WTC11 (cell line): ENCODE data around the gene GRIN2A. TPM values are rescaled to one million over a fixed set of nuclear protein-coding genes. Genes with fewer than 3 reads are reported as not detected.

Experiments
- ATAC-seq: fragments of 200-7000 bp; cut with Tn5 transposase; 2 replicates; pipeline ENCODE4 v1.10.0; 2021; ENCODE audit warnings: mild to moderate bottlenecking, moderate library complexity
- CTCF ChIA-PET: fragments of 300-600 bp; sonication (Branson Sonifier 250); formaldehyde crosslinking; loops from one replicate; lab custom pipeline; 2021; ENCODE audit warnings: antibody characterized with exemption; lab: Charles Lee
- POLR2A ChIA-PET: fragments of 350-600 bp; sonication (Branson Sonifier 250); formaldehyde crosslinking; loops from one replicate; lab custom pipeline; 2021; ENCODE audit warnings: antibody characterized with exemption; lab: Charles Lee
- DNase-seq: peaks from one replicate; pipeline ENCODE4 v3.0.0; 2021; ENCODE audit warnings: low spot score
- H3K27ac Mint-ChIP-seq: 2 replicates; pipeline ENCODE4 v1.8.0; 2021; ENCODE audit warnings: mixed read lengths
- H3K27me3 Mint-ChIP-seq: 2 replicates; pipeline ENCODE4 v1.8.0; 2021; ENCODE audit warnings: low read depth, mild to moderate bottlenecking, moderate library complexity, mixed read lengths
- H3K36me3 Mint-ChIP-seq: 2 replicates; pipeline ENCODE4 v1.8.0; 2021; ENCODE audit warnings: mixed read lengths
- H3K4me1 Mint-ChIP-seq: 2 replicates; pipeline ENCODE4 v1.8.0; 2022; ENCODE audit warnings: mixed read lengths
- H3K4me3 Mint-ChIP-seq: 2 replicates; pipeline ENCODE4 v1.8.0; 2021; ENCODE audit warnings: mild to moderate bottlenecking, moderate library complexity, mixed read lengths
- H3K9me3 Mint-ChIP-seq: 2 replicates; pipeline ENCODE4 v1.8.0; 2021; ENCODE audit warnings: mixed read lengths
- AR ChIP-seq: fragments of 250-450 bp; sonication (Bioruptor Pico); IDR thresholded peaks from 2 replicates; pipeline ENCODE4 v1.9.0; 2021; ENCODE audit warnings: mild to moderate bottlenecking
- ATF1 ChIP-seq: sonication (generic); formaldehyde crosslinking; IDR thresholded peaks from 2 replicates; pipeline ENCODE4 v1.8.1; 2023; ENCODE audit warnings: mild to moderate bottlenecking, moderate library complexity, missing genetic modification reagents
- E2F4 ChIP-seq: sonication (generic); formaldehyde crosslinking; IDR thresholded peaks from 2 replicates; pipeline ENCODE4 v1.8.1; 2022; ENCODE audit warnings: low read depth, mild to moderate bottlenecking, moderate library complexity, missing genetic modification reagents, borderline replicate concordance
- FOXP4 ChIP-seq: sonication (generic); formaldehyde crosslinking; IDR thresholded peaks from 2 replicates; pipeline ENCODE4 v1.8.0; 2022; ENCODE audit warnings: mild to moderate bottlenecking, missing genetic modification reagents
- MAX ChIP-seq: sonication (generic); formaldehyde crosslinking; IDR thresholded peaks from 2 replicates; pipeline ENCODE4 v1.8.0; 2022; ENCODE audit warnings: mild to moderate bottlenecking, missing genetic modification reagents
- NFATC4 ChIP-seq: fragments of 250-450 bp; sonication (Bioruptor Pico); IDR thresholded peaks from 2 replicates; pipeline ENCODE4 v1.9.0; 2021; ENCODE audit warnings: mild to moderate bottlenecking
- NR1H2 ChIP-seq: sonication (generic); formaldehyde crosslinking; IDR thresholded peaks from 2 replicates; pipeline ENCODE4 v1.9.0; 2021; ENCODE audit warnings: mild to moderate bottlenecking, moderate library complexity, missing genetic modification reagents
- PRRX2 ChIP-seq: fragments of 250-450 bp; sonication (Bioruptor Pico); IDR thresholded peaks from 2 replicates; pipeline ENCODE4 v1.8.0; 2021; ENCODE audit warnings: mild to moderate bottlenecking
- SMAD4 ChIP-seq: sonication (generic); formaldehyde crosslinking; IDR thresholded peaks from 2 replicates; pipeline ENCODE4 v1.8.0; 2022; ENCODE audit warnings: mild to moderate bottlenecking, missing genetic modification reagents
- SP1 ChIP-seq: sonication (generic); formaldehyde crosslinking; conservative IDR thresholded peaks from 2 replicates; pipeline ENCODE4 v1.8.1; 2022; ENCODE audit warnings: missing genetic modification reagents
- TCF7 ChIP-seq: sonication (generic); formaldehyde crosslinking; IDR thresholded peaks from 2 replicates; pipeline ENCODE4 v1.8.0; 2022; ENCODE audit warnings: mild to moderate bottlenecking, low read depth, missing genetic modification reagents, moderate library complexity
- TP53 ChIP-seq: sonication (generic); formaldehyde crosslinking; IDR thresholded peaks from 2 replicates; pipeline ENCODE4 v1.8.1; 2023; ENCODE audit warnings: mild to moderate bottlenecking, missing genetic modification reagents
- ZBTB21 ChIP-seq: sonication (generic); formaldehyde crosslinking; IDR thresholded peaks from 2 replicates; pipeline ENCODE4 v1.8.1; 2023; ENCODE audit warnings: mild to moderate bottlenecking, missing genetic modification reagents, borderline replicate concordance
- ZNF219 ChIP-seq: sonication (generic); formaldehyde crosslinking; IDR thresholded peaks from 2 replicates; pipeline ENCODE4 v1.8.0; 2023; ENCODE audit warnings: missing genetic modification reagents, mild to moderate bottlenecking, borderline replicate concordance
- ZNF232 ChIP-seq: sonication (generic); formaldehyde crosslinking; IDR thresholded peaks from 2 replicates; pipeline ENCODE4 v1.8.0; 2022; ENCODE audit warnings: mild to moderate bottlenecking, missing genetic modification reagents
- ZNF425 ChIP-seq: fragments of 250-450 bp; sonication (Bioruptor Pico); conservative IDR thresholded peaks from 2 replicates; pipeline ENCODE4 v1.9.0; 2021; ENCODE audit warnings: mild to moderate bottlenecking
- total RNA-seq: library from RNA; stranded (reverse); gene quantifications from 3 replicates; pipeline ENCODE4 v1.2.3, GENCODE V29; 2021

Gene GRIN2A
- total RNA-seq, 1 experiment from 2014 or later: 3.5 TPM

GRCh38 chr16:9948933-9949332, 233.3 kb downstream of the GRIN2A start:
- CTCF ChIA-PET: no interaction called here
- H3K9me3 Mint-ChIP-seq: peaks cover 5% of the 10 kb centered on the region; the same call in 1 of the 2 replicates
- H3K36me3 Mint-ChIP-seq: no peaks in the 10 kb centered on the region
- H3K27me3 Mint-ChIP-seq: peaks cover 36% of the 10 kb centered on the region
- TF ChIP-seq MAX (CRISPR knock-in tag) (no peak), TP53 (CRISPR knock-in tag) (no peak), AR (CRISPR knock-in tag) (no peak), TCF7 (no peak), PRRX2 (CRISPR knock-in tag) (no peak), ZNF425 (CRISPR knock-in tag) (no peak), SMAD4 (CRISPR knock-in tag) (no peak), SP1 (no peak), ZNF219 (CRISPR knock-in tag) (no peak), NFATC4 (CRISPR knock-in tag) (no peak), ZNF232 (CRISPR knock-in tag) (no peak), NR1H2 (CRISPR knock-in tag) (no peak)
- TF ChIP-seq, all 79 proteins: peak for 0
- H3K4me3 Mint-ChIP-seq: no peak overlapping the region
- H3K4me1 Mint-ChIP-seq: peaks cover 48% of the 10 kb centered on the region
- ATAC-seq (no peak), DNase-seq (no peak)
- POLR2A ChIA-PET: no interaction called here
- no peak overlapping the region for H3K27ac Mint-ChIP-seq

- H3K4me3 Mint-ChIP-seq: no peak overlapping the region
- peak; percentile 88 for ATAC-seq
- H3K36me3 Mint-ChIP-seq: no peaks in the 10 kb centered on the region
- peaks cover 38% of the 10 kb centered on the region for H3K4me1 Mint-ChIP-seq
- peaks cover 16% of the 10 kb centered on the region for H3K27me3 Mint-ChIP-seq
- DNase-seq: peak; percentile 30
- peaks cover 5% of the 10 kb centered on the region; the same call in 1 of the 2 replicates for H3K9me3 Mint-ChIP-seq
- ChIA-PET POLR2A (no interaction called here), CTCF (interaction anchor here (0.7 to 2.1 kb wide), 9 partner anchors 13 to 690 kb away, joined by 3 to 8 read pairs (median 3); partner anchors contain the start of gene GRIN2A)
- H3K27ac Mint-ChIP-seq: no peak overlapping the region
- TF ChIP-seq ZBTB21 (CRISPR knock-in tag) (no peak), SP1 (no peak), ZNF219 (CRISPR knock-in tag) (no peak), ATF1 (CRISPR knock-in tag) (no peak), E2F4 (CRISPR knock-in tag) (no peak)
- TF ChIP-seq, all 79 proteins: peak for 0
Observed at GRCh38 chr16:9946022-9946720, 236.1 kb downstream of the GRIN2A start.

GRCh38 chr16:9943121-9943520, 239.1 kb downstream of the GRIN2A start:
- DNase-seq (no peak), ATAC-seq (no peak)
- ChIA-PET CTCF (no interaction called here), POLR2A (no interaction called here)
- no peak for TF ChIP-seq FOXP4 (CRISPR knock-in tag)
- no peaks in the 10 kb centered on the region; the same call in 1 of the 2 replicates for H3K9me3 Mint-ChIP-seq
- peaks cover 34% of the 10 kb centered on the region for H3K4me1 Mint-ChIP-seq
- H3K36me3 Mint-ChIP-seq: no peaks in the 10 kb centered on the region
- no peak overlapping the region for H3K4me3 Mint-ChIP-seq
- peaks cover 16% of the 10 kb centered on the region for H3K27me3 Mint-ChIP-seq
- H3K27ac Mint-ChIP-seq: no peak overlapping the region
